GM21723 (cell line): ENCODE data around the gene ITGB1BP2.
"Not testable (repeated sequence)": the region's sequence is repeated elsewhere in the genome, so short reads cannot be mapped to it uniquely, and the experiment has no call there.

ENCODE experiments used
- ATAC-seq: cut with Tn5 transposase; IDR thresholded peaks from one replicate; pipeline ENCODE4 v1.9.1; 2021; ENCODE audit warnings: mild to moderate bottlenecking, moderate library complexity; ENCODE audit not compliant: unreplicated experiment

ITGB1BP2 gene

GRCh38 chrX:71300495-71300894 is 1.1 kb upstream of the ITGB1BP2 start:
- not testable (repeated sequence) for ATAC-seq

GRCh38 chrX:71302461-71303213 is 1.1 kb downstream of the ITGB1BP2 start:
- ATAC-seq: no peak

- no peak for ATAC-seq
These were observed 3.0 kb downstream of the ITGB1BP2 start for GRCh38 chrX:71304561-71304960.

GRCh38 chrX:71315917-71316316 is 14.4 kb downstream of the ITGB1BP2 start:
- ATAC-seq: no peak

GRCh38 chrX:71316959-71317358 is 15.4 kb downstream of the ITGB1BP2 start:
- not testable (repeated sequence) for ATAC-seq

- no peak for ATAC-seq
These were observed 18.6 kb downstream of the ITGB1BP2 start for GRCh38 chrX:71320126-71320525.

- ATAC-seq: no peak
These were observed 20.2 kb downstream of the ITGB1BP2 start for GRCh38 chrX:71321731-71322130.

GRCh38 chrX:71324452-71324851 is 22.9 kb downstream of the ITGB1BP2 start:
- ATAC-seq: not testable (repeated sequence)

- no peak for ATAC-seq
These were observed 24.8 kb downstream of the ITGB1BP2 start for GRCh38 chrX:71326394-71326793.

- ATAC-seq: not testable (repeated sequence)
These were observed 47.7 kb downstream of the ITGB1BP2 start for GRCh38 chrX:71349151-71349665.

- ATAC-seq: not testable (repeated sequence)
These were observed 48.3 kb downstream of the ITGB1BP2 start for GRCh38 chrX:71349867-71350266.

- not testable (repeated sequence) for ATAC-seq
These were observed 50.9 kb downstream of the ITGB1BP2 start for GRCh38 chrX:71352439-71352838.
